BJ (cell line): ENCODE results near the gene STMP1. TPM values are rescaled to one million over a fixed set of nuclear protein-coding genes. Genes with fewer than 3 reads are reported as not detected.
"Not testable (repeated sequence)": the region's sequence is repeated elsewhere in the genome, so short reads cannot be mapped to it uniquely, and the experiment has no call there.

Experiments used
- CTCF ChIA-PET: fragments of 350-600 bp; formaldehyde crosslinking; extraction: SDS; loops from one replicate; lab custom pipeline; 2021; ENCODE audit warnings: antibody characterized with exemption, inconsistent platforms; lab: Yijun Ruan, JAX
- POLR2A ChIA-PET: fragments of 300-600 bp; sonication (Branson Sonifier 250); formaldehyde crosslinking; extraction: SDS; loops from one replicate; lab custom pipeline; 2021; ENCODE audit warnings: antibody characterized with exemption; lab: Charles Lee
- DNase-seq: peaks from one replicate; pipeline ENCODE4 v3.0.0-alpha.2; 2011; ENCODE audit warnings: low read depth
- H3K27me3 ChIP-seq: 2 replicates; pipeline ENCODE4 v1.6.0; 2011; ENCODE audit warnings: low read length; ENCODE audit not compliant: control insufficient read depth, insufficient read depth
- H3K36me3 ChIP-seq: 2 replicates; pipeline ENCODE4 v1.5.1; 2011; ENCODE audit warnings: low read length; ENCODE audit not compliant: control insufficient read depth, insufficient read depth
- H3K4me3 ChIP-seq: 2 replicates; pipeline ENCODE4 v1.5.1; 2011; ENCODE audit warnings: low read depth, mild to moderate bottlenecking, control low read depth, low read length
- CTCF ChIP-seq: IDR thresholded peaks from 2 replicates; pipeline ENCODE4 v1.5.1; 2011; ENCODE audit warnings: low read depth, mild to moderate bottlenecking, control low read depth, inconsistent platforms, low read length, moderate library complexity; ENCODE audit not compliant: insufficient read depth
- polyA plus RNA-seq: library from polyadenylated mRNA; depleted of rRNA; stranded (reverse); fragments of >200 nt; gene quantifications from 2 replicates; pipeline ENCODE4 v1.2.3, GENCODE V29; 2011

The STMP1 gene
- polyA plus RNA-seq, 1 experiment: 17.0 TPM

- POLR2A ChIA-PET: interaction anchor here (0.6 kb wide), 1 partner anchor 9 kb away, joined by 3 read pairs; no protein-coding TSS in a partner anchor
- no peak for TF ChIP-seq CTCF
- no peaks in the 10 kb centered on the region for H3K27me3 ChIP-seq
- CTCF ChIA-PET: interaction anchor here (0.6 to 4.5 kb wide), 5 partner anchors 9 to 383 kb away, joined by 3 to 39 read pairs (median 10); no protein-coding TSS in a partner anchor
- H3K36me3 ChIP-seq: no peaks in the 10 kb centered on the region; the same call in 1 of the 2 replicates
- DNase-seq: no peak
- H3K4me3 ChIP-seq: no peak overlapping the region
Observed at GRCh38 chr7:135664046-135664589, 1.8 kb downstream of the STMP1 start.

- ChIA-PET POLR2A (no interaction called here), CTCF (interaction anchor here (1.1 to 4.5 kb wide), 2 partner anchors 8 to 391 kb away, joined by 3 to 39 read pairs; no protein-coding TSS in a partner anchor)
- Histone ChIP-seq H3K4me3 (no peak overlapping the region), H3K27me3 (no peaks in the 10 kb centered on the region), H3K36me3 (no peaks in the 10 kb centered on the region; the same call in 1 of the 2 replicates)
- no peak for DNase-seq
- no peak for TF ChIP-seq CTCF
Observed at GRCh38 chr7:135665042-135665441, 2.7 kb downstream of the STMP1 start.

- Histone ChIP-seq H3K4me3 (no peak overlapping the region), H3K27me3 (no peaks in the 10 kb centered on the region), H3K36me3 (no peaks in the 10 kb centered on the region; the same call in 1 of the 2 replicates)
- ChIA-PET POLR2A (no interaction called here), CTCF (interaction anchor here (0.6 kb wide), 1 partner anchor 1960 kb away, joined by 3 read pairs; no protein-coding TSS in a partner anchor)
- TF ChIP-seq CTCF: no peak
- DNase-seq: no peak
Observed at GRCh38 chr7:135666156-135666555, 3.8 kb downstream of the STMP1 start.

- TF ChIP-seq CTCF: no peak
- H3K27me3 ChIP-seq: no peaks in the 10 kb centered on the region
- H3K4me3 ChIP-seq: no peak overlapping the region
- POLR2A ChIA-PET: no interaction called here
- CTCF ChIA-PET: no interaction called here
- no peaks in the 10 kb centered on the region; the same call in 1 of the 2 replicates for H3K36me3 ChIP-seq
- no peak for DNase-seq
Observed at GRCh38 chr7:135666846-135667245, 4.5 kb downstream of the STMP1 start.

GRCh38 chr7:135667626-135668025 lies 5.3 kb downstream of the STMP1 start:
- DNase-seq, H3K36me3 ChIP-seq, CTCF ChIA-PET, H3K4me3 ChIP-seq, H3K27me3 ChIP-seq, POLR2A ChIA-PET: not testable (repeated sequence)

GRCh38 chr7:135668852-135669395 lies 6.6 kb downstream of the STMP1 start:
- POLR2A ChIA-PET, H3K4me3 ChIP-seq, H3K27me3 ChIP-seq, DNase-seq, H3K36me3 ChIP-seq: not testable (repeated sequence)
- CTCF ChIA-PET: interaction anchor here (8.5 kb wide), 1 partner anchor 128 kb away, joined by 112 read pairs; no protein-coding TSS in a partner anchor
